GM21423 (cell line): ENCODE results near the gene PPP1R14B.
"Not testable (repeated sequence)": the region's sequence is repeated elsewhere in the genome, so short reads cannot be mapped to it uniquely, and the experiment has no call there.

Experiments used
- ATAC-seq: cut with Tn5 transposase; IDR thresholded peaks from one replicate; pipeline ENCODE4 v1.9.1; 2021; ENCODE audit warnings: mild to moderate bottlenecking, moderate library complexity; ENCODE audit not compliant: unreplicated experiment

PPP1R14B gene

GRCh38 chr11:64246621-64246870, 197 bp downstream of the PPP1R14B start:
- not testable (repeated sequence) for ATAC-seq

GRCh38 chr11:64245797-64246620, 734 bp downstream of the PPP1R14B start:
- no peak for ATAC-seq

- no peak for ATAC-seq
Measured at GRCh38 chr11:64245401-64245796, 1.3 kb downstream of the PPP1R14B start.

- ATAC-seq = no peak
Measured at GRCh38 chr11:64244966-64245365, 1.8 kb downstream of the PPP1R14B start.

- ATAC-seq = no peak
Measured at GRCh38 chr11:64244107-64244506, 2.6 kb downstream of the PPP1R14B start.

GRCh38 chr11:64243236-64243854, 3.4 kb downstream of the PPP1R14B start:
- ATAC-seq = no peak

- peak; percentile 2 for ATAC-seq
Measured at GRCh38 chr11:64241491-64242374, 5.0 kb downstream of the PPP1R14B start.

GRCh38 chr11:64241241-64241490, 5.6 kb downstream of the PPP1R14B start:
- peak; percentile 72 for ATAC-seq

GRCh38 chr11:64240435-64241240, 6.1 kb downstream of the PPP1R14B start, which contains the start of gene FKBP2:
TSS of gene FKBP2 (plus strand) at chr11:64241095. CDS start at chr11:64242388, 1,293 bp downstream.
- ATAC-seq = peak; percentile 47

GRCh38 chr11:64239662-64240434, 6.9 kb downstream of the PPP1R14B start:
- ATAC-seq = no peak

GRCh38 chr11:64238999-64239398, 7.7 kb downstream of the PPP1R14B start:
- ATAC-seq = no peak

- ATAC-seq = no peak
Measured at GRCh38 chr11:64238076-64238475, 8.7 kb downstream of the PPP1R14B start.

- no peak for ATAC-seq
Measured at GRCh38 chr11:64237484-64237951, 9.2 kb downstream of the PPP1R14B start.

- ATAC-seq = no peak
Measured at GRCh38 chr11:64235437-64236161, 11.1 kb downstream of the PPP1R14B start.

GRCh38 chr11:64234647-64235379, 11.9 kb downstream of the PPP1R14B start:
- no peak for ATAC-seq

GRCh38 chr11:64233913-64234586, 12.7 kb downstream of the PPP1R14B start, which contains the start of gene VEGFB:
TSS of gene VEGFB (plus strand) at chr11:64234584. CDS start at chr11:64234834, 250 bp downstream.
- ATAC-seq = peak; percentile 37

GRCh38 chr11:64232967-64233315, 13.8 kb downstream of the PPP1R14B start:
- no peak for ATAC-seq
